Measurements from ENCODE around the gene OR2AE1. TPM values are rescaled to one million over a fixed set of nuclear protein-coding genes. Genes with fewer than 3 reads are reported as not detected.

OR2AE1 gene
- total and polyA plus RNA-seq, 2 of the 13 experiments (the other 11 are each of a cell fraction or from before 2014, with no cell fraction given): not detected

DNA sequence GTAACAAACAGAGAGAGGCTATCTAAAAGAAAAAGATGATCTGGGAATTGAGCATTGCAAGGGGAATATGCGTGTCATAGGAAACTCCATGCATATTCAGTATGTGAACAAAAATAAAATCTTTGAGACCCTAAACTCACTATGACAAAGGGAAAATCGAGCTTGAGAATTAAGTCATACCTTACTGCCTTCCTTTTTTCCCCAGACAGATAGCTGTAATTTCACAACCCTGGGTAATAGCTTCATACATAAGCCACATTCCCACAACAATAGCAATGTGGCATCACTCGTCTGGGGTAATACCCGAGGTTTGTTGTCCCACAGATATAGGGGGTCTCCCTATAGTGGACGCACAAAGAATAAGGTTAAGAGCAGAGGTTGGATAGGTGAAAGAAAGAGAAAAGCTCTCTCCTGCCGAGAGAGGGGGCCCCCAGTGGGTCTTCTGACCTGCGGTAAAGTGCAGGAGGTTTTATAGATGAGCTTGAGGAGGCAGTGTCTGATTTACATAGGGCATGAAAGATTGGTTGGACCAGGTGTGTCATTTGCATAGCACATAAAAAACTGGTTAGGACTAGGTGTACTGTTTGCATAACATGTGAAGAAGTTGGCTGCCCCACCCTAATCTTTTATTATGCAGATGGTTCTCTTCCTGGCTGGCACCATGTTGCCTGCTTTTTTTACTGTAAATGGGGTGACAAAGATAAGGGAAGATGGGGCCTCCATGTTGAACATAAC, 37.4 kb downstream of the OR2AE1 start:
- Histone ChIP-seq H3K4me2 (ENCODE audit: low read depth, low read length) (no peak overlapping the region), H2AFZ (ENCODE audit: low read length) (no peak overlapping the region), H3K4me3 (replicated peaks in 1 of 3; ENCODE audit: insufficient read depth in 1 of 3, low read depth in 2 of 3, low read length in 3 of 3) (no peak overlapping the region), H3K9ac (ENCODE audit: insufficient read depth, low read depth, low read length) (no peak overlapping the region), H3K36me3 (replicated peaks in 1 of 2; ENCODE audit: control insufficient read depth in 1 of 2, insufficient read depth in 2 of 2, low read length in 2 of 2) (no peaks in the 10 kb centered on the region), H3K4me1 (ENCODE audit: insufficient read depth, low read length) (peaks cover 34% of the 10 kb centered on the region), H3K27me3 (ENCODE audit: control insufficient read depth in 1 of 2, insufficient read depth in 2 of 2, low read length in 2 of 2) (no peaks in the 10 kb centered on the region), H3K9me3 (ENCODE audit: low read length) (no peaks in the 10 kb centered on the region), H4K20me1 (ENCODE audit: insufficient read depth, low read length) (no peaks in the 10 kb centered on the region), H3K27ac (ENCODE audit: extremely low read length, insufficient read depth, low read length) (no peak overlapping the region), H3K79me2 (ENCODE audit: insufficient read depth, low read length) (no peaks in the 10 kb centered on the region)
- 81% methylated on average over 7 of the region's 7 CpGs for WGBS (ENCODE audit: low lambda C conversion rate)
- no TSS peak for BruUV-seq (replicated peaks)
- FAIRE-seq: no peak
- intact Hi-C loops (cut with micrococcal nuclease; ENCODE audit: unreplicated experiment): loop anchor here (2.0 kb wide), 1 partner anchor 209 kb away; no protein-coding TSS in a partner anchor
- in situ Hi-C loops (cut with HindIII; ENCODE audit: extremely low pct_ligation_motif_present, low pct_unique_long_range_greater_than_20kb): no loop called here
- CTCF ChIA-PET (ENCODE audit: low intra/inter-chr PET ratio, low total read pairs): no interaction called here
- no peak for DNase-seq (ENCODE audit: low spot score)
- no peak for TF ChIP-seq MAFK (conservative IDR thresholded peaks at IDR 0.05 in 1 of 2, IDR thresholded peaks at IDR 0.05 in 1 of 2; ENCODE audit: low read length in 2 of 2)
- TF ChIP-seq MEIS2 (CRISPR knock-in tag; IDR thresholded peaks at IDR 0.05): no peak
- POLR2A ChIA-PET: interaction anchor here (0.6 to 1.2 kb wide), 3 partner anchors 10 to 145 kb away, joined by 3 to 5 read pairs (median 3); no protein-coding TSS in a partner anchor
- ATAC-seq: no peak

GRCh38 chr7:99837649-99838361, 39.0 kb downstream of the OR2AE1 start:
- ATAC-seq (peak; percentile 72), DNase-seq (ENCODE audit: low spot score) (peak; percentile 45), FAIRE-seq (peak; percentile 68)
- Histone ChIP-seq H3K4me3 (replicated peaks in 1 of 3; ENCODE audit: insufficient read depth in 1 of 3, low read depth in 2 of 3, low read length in 3 of 3) (no peak overlapping the region), H3K9ac (ENCODE audit: insufficient read depth, low read depth, low read length) (no peak overlapping the region), H2AFZ (ENCODE audit: low read length) (peak overlapping the region; percentile 59), H3K4me1 (ENCODE audit: insufficient read depth, low read length) (peaks cover 34% of the 10 kb centered on the region), H3K36me3 (replicated peaks in 1 of 2; ENCODE audit: control insufficient read depth in 1 of 2, insufficient read depth in 2 of 2, low read length in 2 of 2) (no peaks in the 10 kb centered on the region), H3K27ac (ENCODE audit: extremely low read length, insufficient read depth, low read length) (no peak overlapping the region), H4K20me1 (ENCODE audit: insufficient read depth, low read length) (no peaks in the 10 kb centered on the region), H3K9me3 (ENCODE audit: low read length) (no peaks in the 10 kb centered on the region), H3K27me3 (ENCODE audit: control insufficient read depth in 1 of 2, insufficient read depth in 2 of 2, low read length in 2 of 2) (no peaks in the 10 kb centered on the region), H3K79me2 (ENCODE audit: insufficient read depth, low read length) (no peaks in the 10 kb centered on the region), H3K4me2 (ENCODE audit: low read depth, low read length) (no peak overlapping the region)
- POLR2A ChIA-PET: interaction anchor here (1.0 kb wide), 1 partner anchor 158 kb away, joined by 3 read pairs; the partner anchor contains the start of gene CYP3A5
- CTCF ChIA-PET (ENCODE audit: low intra/inter-chr PET ratio, low total read pairs): interaction anchor here (0.7 kb wide), 1 partner anchor 206 kb away, joined by 4 read pairs; no protein-coding TSS in a partner anchor
- intact Hi-C loops (cut with micrococcal nuclease; ENCODE audit: unreplicated experiment): loop anchor here (2.0 kb wide), 1 partner anchor 207 kb away; no protein-coding TSS in a partner anchor
- WGBS (ENCODE audit: low lambda C conversion rate): 82% methylated on average over 5 of the region's 5 CpGs
- in situ Hi-C loops (cut with HindIII; ENCODE audit: extremely low pct_ligation_motif_present, low pct_unique_long_range_greater_than_20kb): no loop called here
- no TSS peak for BruUV-seq (replicated peaks)
- TF ChIP-seq PLRG1 (conservative IDR thresholded peaks at IDR 0.05) (no peak), RAD21 (CRISPR knock-in tag; IDR thresholded peaks at IDR 0.05) (peak; percentile 59; the same call in 1 of the 2 replicates), SAP130 (CRISPR knock-in tag; IDR thresholded peaks at IDR 0.05; ENCODE audit: low read depth) (0 out of 2 replicates have a peak, but pooled peaks have one; percentile 18), ERF (CRISPR knock-in tag; IDR thresholded peaks at IDR 0.05) (0 out of 2 replicates have a peak, but pooled peaks have one; percentile 35), ELF3 (CRISPR knock-in tag; IDR thresholded peaks at IDR 0.05) (peak; percentile 89), KAT7 (CRISPR knock-in tag; IDR thresholded peaks at IDR 0.05; ENCODE audit: borderline replicate concordance) (no peak), STAG1 (CRISPR knock-in tag; IDR thresholded peaks at IDR 0.05) (peak; percentile 89), ELF4 (CRISPR knock-in tag; IDR thresholded peaks at IDR 0.05; ENCODE audit: borderline replicate concordance) (no peak)
- TF ChIP-seq, protein P1, sequence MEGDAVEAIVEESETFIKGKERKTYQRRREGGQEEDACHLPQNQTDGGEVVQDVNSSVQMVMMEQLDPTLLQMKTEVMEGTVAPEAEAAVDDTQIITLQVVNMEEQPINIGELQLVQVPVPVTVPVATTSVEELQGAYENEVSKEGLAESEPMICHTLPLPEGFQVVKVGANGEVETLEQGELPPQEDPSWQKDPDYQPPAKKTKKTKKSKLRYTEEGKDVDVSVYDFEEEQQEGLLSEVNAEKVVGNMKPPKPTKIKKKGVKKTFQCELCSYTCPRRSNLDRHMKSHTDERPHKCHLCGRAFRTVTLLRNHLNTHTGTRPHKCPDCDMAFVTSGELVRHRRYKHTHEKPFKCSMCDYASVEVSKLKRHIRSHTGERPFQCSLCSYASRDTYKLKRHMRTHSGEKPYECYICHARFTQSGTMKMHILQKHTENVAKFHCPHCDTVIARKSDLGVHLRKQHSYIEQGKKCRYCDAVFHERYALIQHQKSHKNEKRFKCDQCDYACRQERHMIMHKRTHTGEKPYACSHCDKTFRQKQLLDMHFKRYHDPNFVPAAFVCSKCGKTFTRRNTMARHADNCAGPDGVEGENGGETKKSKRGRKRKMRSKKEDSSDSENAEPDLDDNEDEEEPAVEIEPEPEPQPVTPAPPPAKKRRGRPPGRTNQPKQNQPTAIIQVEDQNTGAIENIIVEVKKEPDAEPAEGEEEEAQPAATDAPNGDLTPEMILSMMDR (CRISPR knock-in tag; IDR thresholded peaks at IDR 0.05): peak; percentile 74
